Muscle of leg (tissue), 11 donors: ENCODE results near the gene TNFSF13. TPM values are rescaled to one million over a fixed set of nuclear protein-coding genes. Genes with fewer than 3 reads are reported as not detected.
A peak's percentile ranks its signal among the peaks of the same experiment; 100 is the strongest.

Experiments
- DNase-seq: peaks from one replicate; pipeline ENCODE4 v3.0.0; 2013
- H3K27ac ChIP-seq: one replicate; pipeline ENCODE4 v1.5.1; 2013; ENCODE audit warnings: mild to moderate bottlenecking, low read length, control low read depth
- H3K27me3 ChIP-seq: one replicate; pipeline ENCODE4 v1.6.1; 2013; ENCODE audit warnings: low read length; ENCODE audit not compliant: control insufficient read depth, insufficient read depth
- H3K36me3 ChIP-seq: one replicate; pipeline ENCODE4 v1.6.1; 2013; ENCODE audit warnings: low read length; ENCODE audit not compliant: control insufficient read depth, insufficient read depth
- H3K4me1 ChIP-seq: one replicate; pipeline ENCODE4 v1.6.1; 2013; ENCODE audit warnings: low read length; ENCODE audit not compliant: control insufficient read depth, insufficient read depth
- H3K4me3 ChIP-seq: one replicate; pipeline ENCODE4 v1.5.1; 2013; ENCODE audit warnings: low read length, control low read depth
- H3K9me3 ChIP-seq: replicated peaks from 2 replicates; pipeline ENCODE4 v1.6.1; 2013; ENCODE audit warnings: low read depth, low read length; ENCODE audit not compliant: control insufficient read depth
- WGBS: methylation state at CpG from one replicate; pipeline ENCODE4 v1.1.5; 2013; ENCODE audit warnings: missing lambda C conversion rate; ENCODE audit not compliant: insufficient coverage; 5-methylcytosine and 5-hydroxymethylcytosine counted together
- polyA plus RNA-seq, 8 donors: library from polyadenylated mRNA; unstranded; fragments of 120-200 nt; gene quantifications; one replicate each; pipeline versions ENCODE4 v1.2.1 to v1.2.3, GENCODE V29; 2013; ENCODE audit warnings: inconsistent platforms in 1 of 8, low replicate concordance in 1 of 8; ENCODE audit not compliant: insufficient read length in 8 of 8, insufficient read depth in 1 of 8
- total RNA-seq: library from RNA; stranded (reverse); fragments of 120-200 nt; gene quantifications from one replicate; pipeline ENCODE4 v1.2.4, GENCODE V29; 2013

Gene TNFSF13
- total and polyA plus RNA-seq, 9 donors: 2.2 to 5.9 (median 4.3) TPM

DNA sequence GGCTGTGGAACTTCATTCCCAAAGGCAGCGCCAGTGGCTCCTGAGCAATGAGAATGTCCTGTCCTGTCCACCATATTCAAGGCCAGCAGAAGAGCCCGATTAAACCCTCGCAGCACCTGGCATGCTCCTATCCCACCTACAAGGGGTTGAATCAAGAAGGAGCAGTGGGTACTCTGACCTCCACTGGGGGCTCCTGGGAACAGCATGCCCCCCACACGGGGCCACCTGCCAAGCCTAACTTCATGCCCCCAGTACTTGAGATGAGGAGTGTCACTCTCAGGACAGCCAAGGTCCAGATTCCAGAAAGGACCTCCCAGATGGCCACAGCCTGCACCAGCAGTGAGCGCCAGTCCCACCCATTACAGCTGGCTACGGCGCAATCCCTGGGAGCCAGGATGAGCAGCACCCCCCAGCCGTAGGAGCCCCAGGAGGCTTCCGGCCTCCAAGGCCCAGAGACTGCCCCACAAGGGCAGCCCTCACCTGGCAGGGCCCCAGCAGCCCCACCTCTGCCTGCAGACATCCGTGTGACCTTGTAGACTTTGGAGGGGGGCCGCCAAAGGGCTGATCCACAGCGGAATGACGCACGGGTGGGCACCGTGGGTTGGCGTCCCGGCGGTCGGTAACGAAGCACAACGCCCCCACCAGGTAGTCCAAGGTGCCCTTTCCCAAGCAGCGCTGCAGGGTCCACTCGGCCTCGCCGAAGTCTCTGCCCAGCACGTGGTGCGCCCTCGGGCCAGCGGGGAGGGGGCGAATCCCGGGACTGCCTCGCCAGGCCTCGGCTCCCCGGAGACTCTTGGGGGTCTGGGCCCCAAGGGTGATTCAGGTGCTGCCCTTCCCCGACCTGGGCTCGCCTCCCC is 24.1 kb downstream of the TNFSF13 start:
- no peaks in the 10 kb centered on the region for H3K9me3 ChIP-seq
- DNase-seq: no peak
- peaks cover 56% of the 10 kb centered on the region for H3K4me1 ChIP-seq
- H3K27me3 ChIP-seq: no peaks in the 10 kb centered on the region
- peaks cover 50% of the 10 kb centered on the region for H3K36me3 ChIP-seq
- peak overlapping the region; percentile 97 for H3K27ac ChIP-seq
- H3K4me3 ChIP-seq: peak overlapping the region; percentile 62
- 88% methylated on average over 32 of the region's 36 CpGs for WGBS

DNA sequence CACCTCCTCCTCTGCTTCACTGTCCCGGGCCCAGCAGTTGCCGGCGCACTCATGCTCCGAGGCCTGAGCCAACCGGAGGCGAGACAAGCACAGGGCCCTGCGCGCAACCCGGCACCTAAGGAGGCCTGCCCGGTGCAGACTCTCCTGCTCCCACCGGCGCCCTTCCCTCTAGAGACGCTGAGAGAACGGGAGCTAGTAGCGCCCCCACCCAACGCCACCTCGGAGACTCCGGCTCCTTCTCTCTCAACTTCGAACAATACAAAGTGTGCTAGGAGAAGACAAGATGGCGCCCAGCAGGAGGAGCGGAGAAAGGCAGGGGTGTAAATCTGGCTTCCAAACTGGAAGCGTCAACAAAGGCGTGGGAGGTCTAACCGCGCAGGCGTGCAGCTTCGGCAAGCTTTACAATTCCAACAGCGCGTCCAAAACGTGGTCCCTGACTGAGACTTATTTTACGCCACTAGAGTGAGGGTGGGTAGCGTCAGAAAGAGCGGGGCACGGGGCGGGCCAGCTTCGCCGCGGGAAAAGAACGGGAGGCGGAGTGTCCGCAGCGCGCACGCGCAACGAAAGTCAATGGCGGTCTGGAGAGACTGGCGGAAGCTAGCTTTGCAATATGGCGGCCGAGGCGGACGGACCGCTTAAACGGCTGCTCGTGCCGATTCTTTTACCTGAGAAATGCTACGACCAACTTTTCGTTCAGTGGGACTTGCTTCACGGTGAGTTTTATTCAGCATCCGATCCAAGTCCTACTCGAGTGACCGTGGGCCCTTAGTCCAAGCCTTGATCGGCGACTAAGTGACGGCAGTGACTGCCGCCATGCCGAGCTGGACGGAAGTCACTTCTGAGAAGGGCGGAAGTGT is 24.9 kb downstream of the TNFSF13 start, which contains the start of gene MPDU1:
TSS of gene MPDU1 (plus strand) at position 600 of the 857 bp plus-strand sequence. CDS start at position 611, 11 bp downstream.
- H3K4me3 ChIP-seq: peak within 1 kb of the TSS; percentile 62
- peaks cover 43% of the 10 kb centered on the region for H3K36me3 ChIP-seq
- 2% methylated on average over 56 of the region's 69 CpGs for WGBS
- H3K27me3 ChIP-seq: no peaks in the 10 kb centered on the region
- peaks cover 64% of the 10 kb centered on the region for H3K4me1 ChIP-seq
- no peaks in the 10 kb centered on the region for H3K9me3 ChIP-seq
- peak; percentile 100 for DNase-seq
- peak within 1 kb of the TSS; percentile 97 for H3K27ac ChIP-seq

DNA sequence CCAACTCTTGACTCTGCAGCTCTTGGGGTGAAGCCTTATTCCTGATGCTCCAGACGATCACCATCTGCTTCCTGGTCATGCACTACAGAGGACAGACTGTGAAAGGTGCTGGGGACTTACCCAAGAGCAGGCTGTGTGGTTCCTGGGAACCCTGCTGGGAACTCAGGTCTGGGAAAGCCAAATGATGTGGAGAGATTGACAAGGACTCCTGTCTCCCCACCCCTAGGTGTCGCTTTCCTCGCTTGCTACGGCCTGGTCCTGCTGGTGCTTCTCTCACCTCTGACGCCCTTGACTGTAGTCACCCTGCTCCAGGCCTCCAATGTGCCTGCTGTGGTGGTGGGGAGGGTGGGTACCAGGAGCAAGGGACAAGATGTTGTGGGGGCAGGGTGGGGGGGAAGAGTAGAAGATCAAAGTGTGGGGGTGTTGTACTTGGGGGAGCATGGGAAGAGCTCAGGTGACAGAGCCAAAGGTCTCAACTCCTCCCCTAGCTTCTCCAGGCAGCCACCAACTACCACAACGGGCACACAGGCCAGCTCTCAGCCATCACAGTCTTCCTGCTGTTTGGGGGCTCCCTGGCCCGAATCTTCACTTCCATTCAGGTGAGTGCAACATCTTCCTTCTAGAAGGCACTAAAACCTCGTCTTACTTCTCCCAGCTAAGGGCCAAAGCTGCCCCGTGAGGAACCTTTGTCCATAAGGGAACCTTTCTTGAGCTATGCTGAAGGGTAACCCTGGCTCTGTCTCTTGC is 28.3 kb downstream of the TNFSF13 start:
- Histone ChIP-seq H3K4me3 (no peak overlapping the region), H3K4me1 (peaks cover 71% of the 10 kb centered on the region), H3K27me3 (no peaks in the 10 kb centered on the region), H3K36me3 (peaks cover 31% of the 10 kb centered on the region), H3K27ac (peak overlapping the region; percentile 56), H3K9me3 (no peaks in the 10 kb centered on the region)
- WGBS: 57% methylated on average over 3 of the region's 9 CpGs
- DNase-seq: no peak

DNA sequence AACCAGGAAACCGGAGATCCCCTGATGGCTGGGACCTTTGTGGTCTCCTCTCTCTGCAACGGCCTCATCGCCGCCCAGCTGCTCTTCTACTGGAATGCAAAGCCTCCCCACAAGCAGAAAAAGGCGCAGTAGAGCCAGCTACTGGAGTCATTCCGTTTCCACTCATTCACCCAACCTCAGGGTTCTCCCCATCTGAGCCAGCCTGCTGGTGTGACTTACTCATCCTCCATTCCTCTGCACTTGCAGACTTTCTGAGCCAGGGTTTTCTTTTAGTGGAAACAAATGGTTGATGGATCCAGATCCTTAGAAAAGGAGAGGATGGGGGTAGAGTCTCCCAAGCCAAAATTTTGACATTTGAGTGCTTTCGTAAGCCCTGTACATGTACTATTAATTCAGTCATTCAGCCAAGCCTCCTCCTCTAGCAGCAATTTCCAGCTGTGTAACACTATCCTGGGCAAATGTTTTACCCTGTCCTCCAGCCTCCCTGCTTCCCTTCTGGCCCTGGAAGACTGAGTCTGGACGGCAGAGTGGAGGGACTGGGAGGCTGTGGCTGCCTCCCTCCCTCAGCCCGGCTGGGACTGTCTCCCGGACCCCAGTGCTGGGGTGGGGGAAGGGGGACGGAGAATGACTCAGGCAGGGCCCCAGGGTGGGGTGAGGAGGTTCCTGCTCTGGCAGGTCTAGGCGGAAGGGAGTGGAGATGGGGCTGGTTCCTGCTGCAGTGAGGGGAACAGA is 29.0 kb downstream of the TNFSF13 start:
- H3K4me1 ChIP-seq: peaks cover 63% of the 10 kb centered on the region
- no peaks in the 10 kb centered on the region for H3K9me3 ChIP-seq
- 50% methylated on average over 7 of the region's 12 CpGs for WGBS
- no peak overlapping the region for H3K4me3 ChIP-seq
- no peaks in the 10 kb centered on the region for H3K27me3 ChIP-seq
- H3K27ac ChIP-seq: peak overlapping the region; percentile 56
- DNase-seq: peak; percentile 71
- peaks cover 39% of the 10 kb centered on the region for H3K36me3 ChIP-seq

DNA sequence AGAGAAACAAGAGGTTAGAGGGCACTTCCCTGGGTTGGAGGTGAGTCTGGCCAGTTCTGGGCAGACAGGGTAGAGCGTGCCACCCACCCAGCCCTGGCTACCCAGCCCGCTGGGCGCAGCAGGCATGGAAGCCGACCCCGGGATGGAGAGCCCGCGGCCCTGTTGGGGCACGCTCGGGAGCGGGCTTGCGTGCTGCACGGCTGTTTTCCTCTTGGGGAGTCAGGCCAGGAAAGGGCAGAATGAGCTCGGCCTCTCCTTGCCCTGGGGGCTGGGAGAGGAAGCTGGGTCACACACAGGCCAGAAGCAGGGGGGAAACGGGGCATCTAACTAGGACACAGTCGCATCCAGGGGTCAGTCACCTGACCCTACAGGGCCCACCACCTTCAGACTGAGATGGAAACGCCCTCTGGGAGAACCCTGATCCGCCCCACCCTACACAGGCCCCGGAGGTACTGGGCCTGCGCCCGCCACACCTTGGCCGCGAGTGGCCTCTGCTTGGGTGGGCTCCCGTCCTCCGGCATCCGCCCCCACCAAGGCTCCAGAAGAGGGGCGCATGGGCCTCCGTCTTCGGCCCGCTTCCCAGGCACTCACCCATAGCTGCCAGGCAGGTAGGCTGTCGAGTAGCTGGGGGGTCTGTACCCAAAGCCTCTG is 30.1 kb downstream of the TNFSF13 start:
- peaks cover 55% of the 10 kb centered on the region for H3K4me1 ChIP-seq
- no peaks in the 10 kb centered on the region for H3K9me3 ChIP-seq
- H3K36me3 ChIP-seq: peaks cover 49% of the 10 kb centered on the region
- no peaks in the 10 kb centered on the region for H3K27me3 ChIP-seq
- H3K27ac ChIP-seq: peak overlapping the region; percentile 23
- WGBS: 52% methylated on average over 27 of the region's 30 CpGs
- DNase-seq: no peak
- H3K4me3 ChIP-seq: peak overlapping the region; percentile 48

DNA sequence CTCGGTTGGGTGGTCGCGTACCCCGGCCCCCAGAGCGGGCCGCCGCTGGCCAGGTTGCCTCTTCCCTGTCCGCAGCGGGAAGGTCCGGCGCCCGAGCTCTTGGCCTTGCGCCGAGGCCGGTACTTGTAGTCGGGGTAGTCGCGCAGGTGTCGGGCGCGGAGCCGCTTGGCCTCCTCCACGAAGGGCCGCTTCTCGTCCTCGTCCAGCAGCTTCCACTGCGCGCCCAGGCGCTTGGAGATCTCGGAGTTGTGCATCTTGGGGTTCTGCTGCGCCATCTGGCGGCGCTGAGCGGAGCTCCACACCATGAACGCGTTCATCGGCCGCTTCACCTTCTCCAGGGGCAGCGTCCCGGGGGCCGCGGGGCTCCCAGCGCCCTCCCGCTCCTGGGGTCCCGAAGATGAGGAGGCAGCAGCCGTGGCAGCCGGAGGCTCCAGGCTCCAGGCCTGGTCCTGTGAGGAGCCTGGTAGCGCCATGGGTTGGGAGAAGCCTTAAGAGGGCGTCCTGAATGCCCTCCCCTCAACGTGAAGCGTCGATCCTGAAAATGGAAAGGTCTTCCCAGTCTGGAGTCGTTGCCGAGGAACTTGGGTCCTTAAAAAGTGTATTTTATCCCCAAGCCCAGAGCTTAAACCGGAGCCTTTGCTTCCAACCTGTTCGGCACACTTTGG is 30.8 kb downstream of the TNFSF13 start:
- H3K4me3 ChIP-seq: peak overlapping the region; percentile 48
- peaks cover 55% of the 10 kb centered on the region for H3K36me3 ChIP-seq
- H3K27me3 ChIP-seq: no peaks in the 10 kb centered on the region
- peak; percentile 94 for DNase-seq
- no peak overlapping the region for H3K27ac ChIP-seq
- H3K9me3 ChIP-seq: no peaks in the 10 kb centered on the region
- 8% methylated on average over 55 of the region's 56 CpGs for WGBS
- H3K4me1 ChIP-seq: peaks cover 53% of the 10 kb centered on the region

DNA sequence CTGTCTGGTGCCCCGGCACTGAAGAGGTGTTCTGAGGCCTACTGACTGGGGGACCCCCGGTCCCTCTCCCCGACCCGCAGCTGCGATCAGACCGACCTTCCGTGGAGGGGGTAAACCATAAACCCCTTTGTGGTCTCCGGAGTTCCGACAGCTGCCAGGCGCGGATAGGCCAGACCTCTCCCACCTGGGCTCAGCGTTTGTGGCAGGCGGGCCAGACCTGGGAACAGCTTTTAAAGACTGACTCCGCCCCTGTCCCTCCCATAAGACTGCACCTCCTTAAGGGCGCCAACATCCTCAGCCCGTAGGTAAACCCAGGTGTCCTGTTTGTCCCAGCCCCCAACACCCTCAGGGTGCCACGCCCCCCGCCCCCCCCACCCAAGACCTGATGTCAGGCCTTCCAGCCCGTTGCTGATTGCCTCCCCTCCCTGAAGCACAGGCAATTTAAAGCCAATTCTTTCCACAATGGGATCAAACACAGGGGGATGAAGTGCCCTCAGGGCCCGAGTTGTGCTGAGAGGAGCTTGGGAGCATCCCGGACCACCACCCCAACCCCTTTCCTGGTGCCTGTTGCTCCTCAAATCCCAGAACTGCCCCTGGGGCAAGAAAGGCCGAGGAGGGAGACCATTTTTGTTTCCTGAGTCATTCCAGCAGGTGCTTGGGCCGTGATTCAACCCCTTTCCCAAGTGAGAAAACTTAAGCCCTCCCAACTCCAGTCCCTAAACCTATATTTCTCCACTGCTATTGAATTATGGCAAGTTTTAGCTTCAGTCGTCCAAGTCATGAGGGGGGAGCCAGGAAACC is 31.5 kb downstream of the TNFSF13 start, which contains the start of gene SOX15:
TSS of gene SOX15 (minus strand) at position 204 of the 801 bp plus-strand sequence. CDS start 418 bp downstream, outside the sequence.
- Histone ChIP-seq H3K27ac (peak within 1 kb of the TSS; percentile 18), H3K4me1 (peaks cover 46% of the 10 kb centered on the region), H3K9me3 (no peaks in the 10 kb centered on the region), H3K27me3 (no peaks in the 10 kb centered on the region), H3K4me3 (peak within 1 kb of the TSS; percentile 48), H3K36me3 (peaks cover 63% of the 10 kb centered on the region)
- WGBS: 52% methylated on average over 12 of the region's 24 CpGs
- peak; percentile 80 for DNase-seq

DNA sequence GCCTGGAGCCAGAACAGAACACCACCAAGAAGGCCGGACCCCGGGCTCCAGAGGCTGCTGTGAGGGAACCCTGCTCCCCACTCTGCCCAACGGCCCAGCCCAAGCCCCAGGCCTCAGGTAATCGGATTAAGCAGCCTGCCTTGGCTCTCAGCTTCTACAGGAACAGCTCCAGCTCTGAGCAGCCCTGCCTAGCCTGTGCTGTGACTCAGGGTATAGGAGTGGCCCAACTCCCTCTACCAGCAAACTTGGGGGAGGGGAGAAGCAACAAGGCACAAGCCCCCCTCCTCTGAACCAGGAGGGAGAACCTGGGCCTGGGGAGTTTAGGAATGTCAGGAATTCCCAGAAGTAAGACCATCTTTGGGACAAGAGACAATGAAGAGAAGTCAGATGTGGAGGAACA is 32.2 kb downstream of the TNFSF13 start:
- Histone ChIP-seq H3K9me3 (no peaks in the 10 kb centered on the region), H3K4me3 (no peak overlapping the region), H3K27ac (peak overlapping the region; percentile 18), H3K4me1 (peaks cover 44% of the 10 kb centered on the region), H3K36me3 (peaks cover 67% of the 10 kb centered on the region), H3K27me3 (no peaks in the 10 kb centered on the region)
- no peak for DNase-seq
- 33% methylated on average over 3 of the region's 4 CpGs for WGBS
